HG03066 (cell line): Measurements from ENCODE around the gene CALML3.
"Not testable (repeated sequence)": the region's sequence is repeated elsewhere in the genome, so short reads cannot be mapped to it uniquely, and the experiment has no call there.

ENCODE experiments used
- ATAC-seq: cut with Tn5 transposase; IDR thresholded peaks from one replicate; pipeline ENCODE4 v1.9.1; 2021; ENCODE audit warnings: low read depth; ENCODE audit not compliant: unreplicated experiment

The CALML3 gene

GRCh38 chr10:5524641-5525560 is at the start of gene CALML3:
Gene CALML3, plus strand, starts transcription at chr10:5524961. Its CDS starts 125 bp downstream, at chr10:5525086.
- ATAC-seq, result no peak

DNA sequence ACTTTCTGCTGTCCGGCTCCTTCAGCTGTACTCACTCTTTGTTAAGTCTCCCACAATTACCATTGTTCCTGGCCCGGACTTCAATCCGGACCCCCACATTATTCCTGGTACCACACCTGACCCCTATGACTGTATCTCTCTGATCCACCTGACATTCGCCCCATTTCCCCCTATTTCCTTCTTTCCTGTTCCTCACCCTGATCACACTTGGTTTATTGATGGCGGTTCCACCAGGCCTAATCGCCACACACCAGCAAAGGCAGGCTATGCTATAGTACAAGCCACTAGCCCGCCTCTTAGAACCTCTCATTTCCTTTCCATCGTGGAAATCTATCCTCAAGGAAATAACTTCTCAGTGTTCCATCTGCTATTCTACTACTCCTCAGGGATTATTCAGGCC is 49.7 kb upstream of the CALML3 start:
- not testable (repeated sequence) for ATAC-seq

DNA sequence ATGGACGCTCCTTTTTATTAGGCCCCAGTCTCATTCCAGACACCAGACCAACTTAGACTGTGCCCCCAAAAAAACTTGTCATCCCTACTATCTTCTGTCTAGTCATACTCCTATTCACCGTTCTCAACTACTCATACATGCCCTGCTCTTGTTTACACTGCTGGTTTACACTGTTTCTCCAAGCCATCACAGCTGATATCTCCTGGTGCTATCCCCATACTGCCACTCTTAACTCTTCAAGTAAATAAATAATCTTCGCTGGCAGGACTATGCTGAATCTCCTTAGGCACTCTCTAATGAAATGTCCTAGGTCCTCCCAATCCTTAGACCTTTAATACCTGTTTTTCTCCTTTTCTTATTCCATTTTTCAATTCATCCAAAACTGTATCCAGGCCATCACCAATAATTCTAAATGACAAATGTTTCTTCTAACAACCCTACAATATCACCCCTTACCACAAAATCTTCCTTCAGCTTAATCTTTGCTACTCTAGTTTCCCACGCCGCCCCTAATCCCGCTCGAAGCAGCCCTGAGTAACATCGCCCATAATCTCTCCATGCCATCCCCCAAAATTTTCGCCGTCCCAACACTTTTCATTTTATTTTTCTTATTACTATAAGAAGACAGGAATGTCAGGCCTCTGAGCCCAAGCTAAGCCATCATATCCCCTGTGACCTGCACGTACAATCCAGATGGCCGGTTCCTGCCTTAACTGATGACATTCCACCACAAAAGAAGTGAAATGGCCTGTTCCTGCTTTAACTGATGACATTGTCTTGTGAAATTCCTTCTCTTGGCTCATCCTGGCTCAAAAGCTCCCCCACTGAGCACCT is 48.6 kb upstream of the CALML3 start:
- ATAC-seq, result not testable (repeated sequence)

DNA sequence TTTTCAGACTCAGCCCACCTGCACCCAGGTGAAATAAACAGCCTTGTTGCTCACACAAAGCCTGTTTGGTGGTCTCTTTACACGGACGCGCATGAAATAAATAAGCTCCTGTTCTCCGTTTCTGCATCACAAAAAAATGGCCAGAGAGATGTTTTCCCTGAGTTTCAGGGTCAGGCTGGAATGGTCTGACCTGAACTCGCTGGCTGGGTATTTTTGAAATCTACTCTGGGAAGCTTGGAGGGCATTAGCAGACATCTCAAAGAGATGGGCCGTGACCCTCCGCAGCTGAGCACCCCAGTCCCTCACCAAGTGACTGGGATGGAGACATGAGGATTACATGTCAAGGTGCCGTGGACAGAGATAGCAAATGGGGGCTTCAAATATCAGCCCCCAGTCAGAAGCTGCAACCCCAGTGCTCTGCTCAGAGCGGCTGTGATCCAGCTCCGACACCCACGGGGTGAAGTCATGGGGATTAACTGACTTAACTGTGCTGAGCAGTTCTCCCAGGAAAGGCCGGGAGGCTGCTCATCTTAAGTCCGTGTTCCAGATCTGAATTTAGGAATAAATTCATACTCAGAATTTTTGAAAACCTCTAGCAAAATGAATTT is 47.7 kb upstream of the CALML3 start:
- no peak for ATAC-seq

- no peak for ATAC-seq
Measured at GRCh38 chr10:5477948-5478693, 46.6 kb upstream of the CALML3 start.

GRCh38 chr10:5478694-5479305 is 46.0 kb upstream of the CALML3 start:
- ATAC-seq, result no peak

- no peak for ATAC-seq
Measured at GRCh38 chr10:5479481-5480161, 45.1 kb upstream of the CALML3 start.

- ATAC-seq, result no peak
Measured at GRCh38 chr10:5480162-5480941, 44.4 kb upstream of the CALML3 start.

DNA sequence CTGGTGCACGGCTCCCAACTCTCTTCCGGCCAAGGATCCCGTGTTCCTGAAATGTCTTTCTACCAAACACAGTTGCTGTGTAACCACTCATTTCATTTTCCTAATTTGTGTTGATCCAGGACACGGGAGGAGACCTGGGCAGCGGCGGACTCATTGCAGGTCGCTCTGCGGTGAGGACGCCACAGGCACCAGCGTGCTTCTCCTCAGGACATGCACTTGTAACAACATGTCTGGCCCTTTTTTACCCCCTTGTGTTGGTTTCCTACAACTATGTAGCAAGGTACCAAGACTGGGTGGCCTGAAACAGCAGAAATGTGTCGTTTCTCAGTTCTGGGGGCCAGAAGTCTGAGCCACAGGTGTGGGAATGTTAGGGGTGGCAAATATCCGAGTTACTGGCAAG is 43.6 kb upstream of the CALML3 start:
- ATAC-seq, result no peak

DNA sequence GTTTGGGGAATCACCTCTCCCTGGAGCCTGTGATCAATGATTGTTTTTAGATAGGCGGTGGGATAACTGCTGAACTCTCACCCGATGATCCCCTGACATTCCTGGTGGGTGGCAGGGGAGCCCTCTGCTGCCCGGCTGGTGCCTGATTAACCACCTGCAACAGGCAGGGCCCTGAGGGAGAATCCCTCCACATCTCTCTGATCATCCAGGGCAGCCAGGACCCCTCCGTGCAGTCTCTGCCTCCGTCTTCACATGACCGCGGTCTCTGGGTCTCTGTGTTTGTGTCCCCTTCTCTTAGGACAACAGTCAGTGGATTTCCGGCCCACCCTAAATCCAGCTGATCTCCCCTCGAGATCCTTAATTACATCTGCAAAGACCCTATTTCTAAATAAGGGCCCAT is 42.7 kb upstream of the CALML3 start:
- no peak for ATAC-seq

DNA sequence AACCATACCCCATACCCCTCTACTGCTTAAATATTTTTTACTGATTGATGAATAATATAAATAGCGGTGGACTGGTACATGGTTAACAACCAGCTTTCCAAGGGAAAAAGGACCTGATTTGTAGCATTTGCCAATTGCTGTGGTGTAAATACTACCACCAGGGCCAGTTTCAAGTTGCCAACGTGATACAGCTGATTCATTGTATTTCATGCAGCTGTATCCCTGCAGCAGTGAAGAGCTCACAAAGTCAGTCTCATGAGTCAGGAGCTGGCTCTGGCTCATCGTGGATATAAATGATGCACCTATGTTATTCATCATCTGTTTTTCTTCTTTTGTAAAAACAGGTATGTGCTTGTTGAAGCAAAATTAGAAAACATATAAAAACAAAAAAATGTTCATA is 40.6 kb upstream of the CALML3 start:
- no peak for ATAC-seq

DNA sequence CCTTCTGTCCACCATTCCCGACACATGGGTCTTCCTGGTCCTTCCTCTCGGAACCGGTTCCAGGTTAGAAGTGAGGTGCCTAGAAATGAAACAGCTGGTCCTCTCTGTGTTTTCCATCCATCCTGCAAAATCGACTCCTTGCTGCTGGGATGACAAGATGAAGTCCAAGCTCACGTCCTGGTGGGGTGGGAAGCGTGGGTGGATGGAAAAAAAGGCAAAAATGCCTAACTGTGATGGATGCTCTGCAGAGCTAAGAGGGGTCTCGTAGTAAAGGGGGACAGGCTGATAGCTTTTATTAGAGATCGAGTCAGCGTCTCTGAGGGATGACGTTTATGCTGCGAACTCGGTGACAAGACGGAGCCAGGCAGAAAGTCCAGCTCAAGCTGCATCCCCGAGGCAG is 39.5 kb upstream of the CALML3 start:
- no peak for ATAC-seq

DNA sequence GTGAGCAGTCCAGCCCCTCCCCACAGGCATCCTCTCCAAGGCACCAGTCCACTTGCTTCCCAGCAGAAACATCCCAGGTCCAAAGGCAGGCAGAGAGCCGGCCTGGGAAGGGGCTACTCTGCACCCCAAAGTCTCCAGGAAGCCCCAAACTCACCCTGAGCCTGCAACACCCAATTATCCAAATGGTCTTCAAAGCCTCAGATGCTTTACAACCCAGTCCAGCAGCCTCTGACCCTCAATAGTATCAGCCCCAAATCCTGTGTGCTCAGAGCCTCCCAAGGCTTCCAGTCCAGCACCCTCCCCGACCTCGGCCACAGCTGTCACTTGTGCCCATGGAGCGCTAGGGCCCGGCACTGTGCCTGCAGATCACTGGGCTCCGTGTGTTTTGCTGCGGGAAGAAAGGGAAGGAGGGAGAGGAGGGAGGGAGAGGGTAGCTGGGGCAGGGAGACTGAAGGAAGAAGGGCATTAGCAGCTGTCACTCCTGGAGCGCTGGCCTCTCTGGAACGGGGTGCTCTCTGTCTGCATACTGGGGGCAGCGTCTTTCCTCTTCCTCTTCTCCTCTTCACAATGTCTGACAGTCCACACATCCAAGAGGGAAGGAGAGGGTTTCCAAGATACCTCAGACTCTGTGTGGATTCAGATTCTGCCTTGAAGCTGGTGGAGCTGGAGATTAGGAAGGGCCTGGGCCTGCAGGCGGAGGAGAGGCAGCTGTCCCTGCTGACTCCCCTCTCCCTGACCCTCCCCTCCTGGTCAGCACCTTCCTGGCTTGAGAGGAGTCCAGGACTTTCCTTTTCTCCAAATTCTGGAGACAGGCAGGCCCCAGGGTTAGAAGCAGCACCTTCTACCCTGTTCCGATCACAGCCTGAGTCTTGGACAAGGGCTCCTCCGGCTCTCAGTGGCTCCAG is 38.6 kb upstream of the CALML3 start:
- no peak for ATAC-seq

DNA sequence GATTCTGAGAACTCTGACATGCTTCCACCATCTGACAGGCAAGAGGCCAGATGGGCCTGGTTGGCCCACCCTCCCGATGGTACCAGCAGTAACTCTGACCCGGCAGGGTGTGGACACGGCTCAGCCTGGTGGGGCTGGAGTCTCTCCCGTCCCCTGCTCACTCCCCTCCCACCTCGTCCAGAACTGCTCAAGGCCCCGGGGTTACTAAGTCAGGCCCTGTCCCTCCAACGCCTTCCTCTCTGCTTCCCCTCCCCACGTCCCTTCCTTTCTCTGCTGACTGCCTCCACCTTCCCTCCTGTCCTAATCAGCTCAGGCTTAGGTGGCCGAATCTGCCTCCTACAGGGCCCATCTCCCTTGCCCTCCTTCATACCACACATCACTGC is 37.9 kb upstream of the CALML3 start:
- ATAC-seq, result no peak

DNA sequence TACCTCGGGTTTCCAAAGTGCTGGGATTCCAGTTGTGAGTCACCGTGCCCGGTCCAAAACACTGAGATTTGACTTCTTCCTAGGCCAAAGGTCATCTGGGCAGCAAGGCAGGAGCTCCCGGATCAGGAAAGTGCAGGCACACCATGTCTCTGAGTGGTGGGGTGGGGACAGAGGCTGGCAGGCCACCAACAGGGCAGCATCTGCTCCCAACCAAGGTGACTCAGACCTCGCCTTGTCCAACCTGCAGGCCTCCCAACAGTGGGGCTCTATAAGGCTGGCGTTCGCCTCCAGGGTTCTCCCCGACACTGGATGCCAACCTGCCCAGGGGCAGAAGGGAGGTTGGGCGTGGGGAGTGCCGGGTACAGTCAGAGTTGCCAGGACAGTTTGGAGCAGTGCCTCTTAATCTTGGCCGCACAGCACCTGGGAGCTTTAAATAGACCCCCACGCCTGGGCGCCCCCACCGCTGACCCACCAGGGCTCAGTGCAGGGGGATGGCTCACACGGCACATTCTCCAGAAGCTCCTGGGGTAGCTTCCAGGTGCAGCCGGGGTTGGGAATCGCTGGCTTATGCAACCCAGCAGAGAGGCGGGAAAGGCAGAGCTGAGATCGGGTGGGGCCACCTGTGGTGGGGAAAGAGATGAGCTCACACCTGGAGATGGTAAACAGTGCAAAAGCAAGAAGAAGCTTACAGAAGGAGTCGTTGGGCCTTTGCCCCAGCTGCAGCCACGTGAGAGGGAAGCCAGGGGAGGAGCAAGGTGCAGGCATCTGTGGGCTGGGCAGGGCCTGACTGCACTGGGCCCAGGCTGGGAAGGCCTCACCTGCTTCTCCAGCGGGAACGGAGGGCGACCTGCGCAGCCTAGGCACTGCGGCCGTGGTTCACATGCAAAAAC is 36.2 kb upstream of the CALML3 start:
- no peak for ATAC-seq

DNA sequence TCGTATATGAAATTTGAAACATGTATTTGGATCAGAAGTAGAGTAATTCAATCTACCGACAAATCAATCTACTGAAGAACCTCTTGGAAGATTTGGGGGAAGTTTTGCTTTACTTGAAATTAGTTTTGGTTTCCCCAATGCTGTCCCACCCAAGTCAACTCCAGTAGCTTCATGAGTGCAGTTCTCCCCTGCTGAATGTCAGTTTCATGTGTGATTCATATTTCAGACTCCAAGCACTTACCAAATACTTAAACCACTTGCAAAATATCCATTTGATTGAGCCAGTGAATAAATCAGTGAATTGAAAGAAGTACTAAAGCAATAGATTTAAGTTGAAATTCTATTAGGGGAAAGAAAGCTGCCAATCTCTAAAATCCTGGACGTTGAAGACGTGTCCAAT is 34.7 kb upstream of the CALML3 start:
- ATAC-seq, result no peak
